Measurements from ENCODE around the gene ABL2.
"Not testable (repeated sequence)": the region's sequence is repeated elsewhere in the genome, so short reads cannot be mapped to it uniquely, and the experiment has no call there.

GRCh38 chr1:179221121-179221520, 8.4 kb downstream of the ABL2 start:
- TF ChIP-seq ZNF121 (CRISPR knock-in tag; IDR thresholded peaks at IDR 0.05); CTCF (IDR thresholded peaks at IDR 0.05); FOXJ3 (CRISPR knock-in tag; IDR thresholded peaks at IDR 0.05; ENCODE audit: borderline replicate concordance); ZNF512 (CRISPR knock-in tag; IDR thresholded peaks at IDR 0.05; ENCODE audit: borderline replicate concordance); SP1 (CRISPR knock-in tag; conservative IDR thresholded peaks at IDR 0.05); NFE2L1 (CRISPR knock-in tag; IDR thresholded peaks at IDR 0.05); CREM (CRISPR knock-in tag; IDR thresholded peaks at IDR 0.05); ZNF671 (CRISPR knock-in tag; IDR thresholded peaks at IDR 0.05); PRDM15 (CRISPR knock-in tag; IDR thresholded peaks at IDR 0.05); HMGXB4 (CRISPR knock-in tag; IDR thresholded peaks at IDR 0.05); ATF3 (CRISPR knock-in tag; conservative IDR thresholded peaks at IDR 0.05); ATF6 (CRISPR knock-in tag; IDR thresholded peaks at IDR 0.05): not testable (repeated sequence)

All from WTC11 (cell line).